IPS DF 6.9 (cell line): ENCODE data around the gene PDE4D.

Experiments used
- DNase-seq: peaks from one replicate; pipeline ENCODE4 v3.0.0-alpha.2; 2013; ENCODE audit warnings: low read depth, low spot score
- H3K27ac ChIP-seq: one replicate; pipeline ENCODE4 v1.5.1; 2013; ENCODE audit warnings: low read length, control low read depth
- H3K27me3 ChIP-seq: 2 replicates; pipeline ENCODE4 v1.6.1; 2013; ENCODE audit warnings: mild to moderate bottlenecking, low read length; ENCODE audit not compliant: control insufficient read depth, insufficient read depth
- H3K36me3 ChIP-seq: 2 replicates; pipeline ENCODE4 v1.6.1; 2013; ENCODE audit warnings: low read length; ENCODE audit not compliant: control insufficient read depth, insufficient read depth
- H3K4me1 ChIP-seq: 2 replicates; pipeline ENCODE4 v1.6.1; 2013; ENCODE audit warnings: low read length; ENCODE audit not compliant: control insufficient read depth, insufficient read depth
- H3K4me3 ChIP-seq: 2 replicates; pipeline ENCODE4 v1.5.1; 2013; ENCODE audit warnings: mild to moderate bottlenecking, low read length
- H3K9me3 ChIP-seq: 2 replicates; pipeline ENCODE4 v1.6.1; 2013; ENCODE audit warnings: low read length, inconsistent platforms; ENCODE audit not compliant: control insufficient read depth, insufficient read depth
- WGBS: extraction: QIAGEN DNeasy Blood & Tissue Kit; methylation state at CpG from one replicate; pipeline ENCODE4 v1.1.7; 2013; ENCODE audit warnings: mixed read lengths, missing lambda C conversion rate; ENCODE audit not compliant: insufficient read length, insufficient coverage; 5-methylcytosine and 5-hydroxymethylcytosine counted together

The PDE4D gene

DNA sequence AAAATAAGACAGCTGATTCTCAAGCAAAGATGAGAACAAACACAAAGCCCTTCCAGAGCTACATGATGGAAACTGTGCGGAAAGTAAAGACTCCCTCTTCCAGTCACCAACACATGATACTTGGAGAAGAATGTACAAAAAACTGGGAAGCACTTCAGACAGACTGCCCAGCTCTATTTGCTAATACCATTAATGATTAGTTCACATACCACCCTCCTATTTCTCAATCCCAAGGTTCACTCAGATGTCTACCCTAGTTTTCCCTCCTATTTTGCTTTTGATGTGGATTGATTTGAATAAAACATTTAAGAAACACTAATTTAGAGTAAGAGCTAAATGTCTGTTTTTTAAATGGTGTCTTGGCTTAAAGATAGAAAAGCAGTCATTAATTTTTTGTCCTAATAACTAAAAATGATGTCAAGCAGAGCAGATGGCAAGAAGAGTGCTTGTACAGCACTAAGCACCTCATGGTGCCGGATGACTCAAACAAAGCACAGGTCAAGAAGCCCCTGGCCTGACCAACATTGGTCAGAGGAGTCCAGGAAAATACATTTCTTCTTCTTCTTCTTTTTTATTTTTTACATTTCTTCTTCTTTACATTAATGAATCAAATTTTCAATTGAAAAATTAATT lies 639.4 kb downstream of the PDE4D start:
- Histone ChIP-seq H3K4me3 (no peak overlapping the region), H3K27me3 (no peaks in the 10 kb centered on the region), H3K36me3 (no peaks in the 10 kb centered on the region), H3K9me3 (no peaks in the 10 kb centered on the region), H3K27ac (no peak overlapping the region), H3K4me1 (no peaks in the 10 kb centered on the region)
- DNase-seq: no peak
- WGBS: no CpG with 5 or more reads among the region's 2 CpGs

DNA sequence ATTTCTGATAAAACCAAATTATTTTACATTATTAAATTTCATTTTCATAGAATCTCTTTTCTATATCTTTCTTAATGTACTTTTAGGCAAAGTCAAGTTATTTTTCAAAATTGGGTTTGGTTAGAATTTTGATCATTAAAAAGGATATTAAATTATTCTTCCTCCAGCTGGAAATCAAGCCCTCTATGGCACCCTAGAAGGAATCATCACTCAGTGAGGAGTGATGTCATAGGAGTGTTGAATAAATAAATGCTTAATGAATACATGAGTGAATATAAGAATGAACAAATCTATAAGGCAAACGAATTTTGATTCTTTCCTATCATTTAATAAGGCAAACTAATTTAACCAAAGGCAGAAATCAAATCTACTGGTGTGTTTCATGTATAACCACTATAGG lies 639.9 kb downstream of the PDE4D start:
- no peak overlapping the region for H3K27ac ChIP-seq
- no peak for DNase-seq
- no peaks in the 10 kb centered on the region for H3K36me3 ChIP-seq
- H3K27me3 ChIP-seq: no peaks in the 10 kb centered on the region
- H3K4me1 ChIP-seq: no peaks in the 10 kb centered on the region
- no peaks in the 10 kb centered on the region for H3K9me3 ChIP-seq
- H3K4me3 ChIP-seq: no peak overlapping the region
- WGBS: no CpG with 5 or more reads among the region's 1 CpG

DNA sequence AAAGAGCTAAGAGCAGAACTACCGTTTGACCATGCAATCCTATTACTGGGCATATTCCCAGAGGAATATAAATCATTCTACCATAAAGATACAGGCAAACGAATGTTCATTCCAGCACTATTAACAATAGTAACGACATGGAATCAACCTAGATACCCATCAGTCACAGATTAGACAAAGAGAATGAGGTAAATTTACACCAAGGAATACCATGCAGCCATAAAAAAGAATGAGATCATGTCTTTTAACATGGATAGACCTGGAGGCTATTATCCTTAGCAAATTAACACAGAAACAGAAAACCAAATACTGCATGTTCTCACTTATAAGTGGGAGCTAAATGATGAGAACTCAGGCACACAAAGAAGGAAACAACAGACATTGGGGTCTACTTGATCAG lies 641.9 kb downstream of the PDE4D start:
- H3K27me3 ChIP-seq: no peaks in the 10 kb centered on the region
- no peaks in the 10 kb centered on the region for H3K4me1 ChIP-seq
- DNase-seq: no peak
- no peaks in the 10 kb centered on the region for H3K36me3 ChIP-seq
- no peaks in the 10 kb centered on the region for H3K9me3 ChIP-seq
- no peak overlapping the region for H3K4me3 ChIP-seq
- no CpG with 5 or more reads among the region's 3 CpGs for WGBS
- no peak overlapping the region for H3K27ac ChIP-seq

DNA sequence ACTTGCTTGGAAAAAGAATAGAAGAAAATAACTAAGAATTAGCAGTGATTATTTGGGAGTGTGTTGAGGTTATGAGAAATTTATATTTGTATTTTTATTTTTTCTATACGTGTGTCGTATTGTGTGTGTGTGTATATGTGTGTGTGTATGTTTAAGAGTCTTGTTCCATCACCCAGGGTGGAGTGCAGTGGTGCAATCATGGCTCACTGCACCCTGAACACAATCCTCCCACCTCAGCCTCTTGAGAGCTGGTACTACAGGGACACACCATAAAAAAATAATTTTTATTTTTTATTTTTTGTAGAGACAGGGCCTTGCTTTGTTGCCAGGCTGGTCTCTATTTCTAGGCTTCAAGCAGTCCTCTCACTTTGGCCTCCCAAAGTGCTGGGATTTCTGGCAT lies 643.8 kb downstream of the PDE4D start:
- WGBS: 100% methylated on average over 2 of the region's 2 CpGs
- no peaks in the 10 kb centered on the region for H3K27me3 ChIP-seq
- H3K4me3 ChIP-seq: no peak overlapping the region
- H3K36me3 ChIP-seq: no peaks in the 10 kb centered on the region
- no peaks in the 10 kb centered on the region for H3K9me3 ChIP-seq
- H3K27ac ChIP-seq: no peak overlapping the region
- DNase-seq: no peak
- no peaks in the 10 kb centered on the region for H3K4me1 ChIP-seq

DNA sequence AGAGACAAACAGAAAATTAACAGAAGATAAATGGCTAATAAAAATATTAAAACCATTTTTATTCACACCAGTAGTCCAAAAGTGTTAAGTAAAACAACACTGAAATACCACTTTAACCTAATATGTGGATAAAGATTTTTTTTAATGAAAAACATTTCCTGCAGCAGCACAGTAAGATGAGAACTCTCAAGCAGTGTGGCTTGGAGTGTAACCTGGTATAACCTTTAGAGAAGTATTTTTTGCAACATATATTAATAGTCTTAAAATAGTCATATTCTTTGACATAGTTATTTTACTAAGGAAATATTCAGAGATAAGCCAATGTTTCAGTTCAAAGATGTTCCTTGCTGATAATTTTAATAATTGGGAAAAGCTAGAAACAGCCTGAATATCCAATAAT lies 644.4 kb downstream of the PDE4D start:
- H3K4me3 ChIP-seq: no peak overlapping the region
- H3K27ac ChIP-seq: no peak overlapping the region
- H3K9me3 ChIP-seq: no peaks in the 10 kb centered on the region
- no peak for DNase-seq
- H3K4me1 ChIP-seq: no peaks in the 10 kb centered on the region
- H3K27me3 ChIP-seq: no peaks in the 10 kb centered on the region
- H3K36me3 ChIP-seq: no peaks in the 10 kb centered on the region

DNA sequence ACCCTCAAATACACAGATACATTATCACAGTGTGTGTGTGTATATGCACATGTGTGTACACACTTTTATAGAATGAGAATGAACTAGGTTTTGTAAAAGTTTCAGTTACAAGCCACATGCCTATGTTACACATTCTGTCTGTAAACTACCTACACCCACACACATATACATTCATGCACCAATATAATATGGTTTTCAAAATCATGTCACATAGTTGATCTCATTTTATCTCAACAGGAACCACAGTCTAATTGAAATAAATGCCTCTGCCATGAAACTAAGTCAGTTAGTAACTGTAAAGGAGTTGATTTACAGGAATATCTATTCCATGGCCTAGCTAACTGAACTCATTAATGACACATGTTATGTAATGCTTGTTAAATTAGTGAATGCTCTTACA lies 646.6 kb downstream of the PDE4D start:
- no peak for DNase-seq
- no peaks in the 10 kb centered on the region for H3K9me3 ChIP-seq
- no peaks in the 10 kb centered on the region for H3K4me1 ChIP-seq
- H3K27me3 ChIP-seq: no peaks in the 10 kb centered on the region
- H3K4me3 ChIP-seq: no peak overlapping the region
- H3K27ac ChIP-seq: no peak overlapping the region
- no peaks in the 10 kb centered on the region for H3K36me3 ChIP-seq

DNA sequence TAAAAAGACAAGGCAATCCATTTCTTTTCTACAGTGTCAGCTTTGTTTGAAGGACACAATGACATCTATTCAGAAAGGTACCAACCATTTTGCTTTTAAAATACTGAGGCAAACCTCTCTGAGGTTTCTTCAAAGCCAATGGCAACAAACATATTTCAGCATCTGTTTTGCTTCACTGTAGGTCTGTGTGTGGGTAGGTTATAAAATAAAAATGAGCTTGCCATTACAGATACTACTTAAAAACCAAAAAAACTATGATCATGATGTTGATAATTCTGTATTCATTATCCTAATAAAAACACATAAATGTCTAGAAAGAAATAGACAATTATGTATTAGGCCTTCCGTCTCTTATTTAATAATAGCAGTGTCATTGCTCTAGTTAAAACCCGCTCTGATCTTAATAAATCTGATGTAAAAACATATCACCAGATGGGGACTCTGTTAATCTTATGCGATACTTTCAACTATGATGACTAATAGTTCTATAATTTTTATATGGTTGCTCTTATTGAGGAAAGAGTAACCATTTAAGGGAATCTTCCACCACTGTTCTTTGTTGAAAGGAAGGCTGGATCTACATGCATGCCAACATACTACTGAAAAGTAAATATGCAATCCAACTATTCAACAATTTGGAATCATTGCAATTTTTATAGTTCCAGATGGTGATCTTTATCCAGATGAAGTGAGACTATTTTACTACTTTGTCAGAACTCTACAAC lies 647.2 kb downstream of the PDE4D start:
- no peak for DNase-seq
- H3K36me3 ChIP-seq: no peaks in the 10 kb centered on the region

DNA sequence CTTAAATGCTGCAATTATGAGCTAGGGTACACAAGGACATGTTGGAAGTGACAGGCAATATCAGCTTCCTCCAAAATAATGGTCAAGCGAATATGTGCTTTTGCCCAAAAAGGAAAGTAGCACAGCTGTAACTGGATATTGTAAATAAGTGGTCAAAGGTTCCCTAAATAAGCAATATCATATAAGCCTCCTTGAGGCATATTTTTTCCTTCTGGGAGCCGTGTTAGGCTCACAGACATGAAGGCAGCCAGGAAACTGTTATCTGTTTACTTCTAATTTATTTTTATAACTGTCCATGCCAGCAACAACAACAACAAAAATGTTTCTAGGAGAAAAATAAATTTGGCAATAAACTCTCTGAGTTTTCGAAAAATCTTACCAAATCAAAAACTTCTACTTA lies 648.3 kb downstream of the PDE4D start:
- H3K4me3 ChIP-seq: no peak overlapping the region
- whole genome bisulfite sequencing: no CpG with 5 or more reads among the region's 3 CpGs

More for the DNA sequence above, 647.2 kb downstream of the PDE4D start:
- no peaks in the 10 kb centered on the region for H3K27me3 ChIP-seq
- H3K9me3 ChIP-seq: no peaks in the 10 kb centered on the region
- H3K4me1 ChIP-seq: no peaks in the 10 kb centered on the region
- no peak overlapping the region for H3K4me3 ChIP-seq
- H3K27ac ChIP-seq: no peak overlapping the region
- WGBS: no CpG with 5 or more reads among the region's 3 CpGs

DNA sequence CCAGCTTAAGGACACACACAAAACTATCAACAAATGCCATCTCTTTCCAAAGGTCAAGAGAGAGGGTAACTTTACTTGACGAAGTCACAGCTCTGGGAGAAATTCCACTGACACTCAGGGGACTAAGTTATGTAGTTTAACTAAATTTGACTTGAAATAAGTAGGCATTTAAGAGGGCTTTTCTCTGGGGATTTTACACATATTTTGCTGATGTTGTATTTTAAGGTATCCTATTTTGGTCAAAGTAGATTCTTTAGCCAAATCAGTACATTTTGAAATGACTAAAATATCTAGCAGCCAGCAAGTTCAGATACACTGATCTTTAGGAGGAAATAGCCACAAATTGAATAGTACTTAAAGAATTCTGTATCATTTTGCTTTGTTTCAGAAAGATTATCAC lies 652.0 kb downstream of the PDE4D start:
- H3K4me1 ChIP-seq: no peaks in the 10 kb centered on the region
- no peak for DNase-seq
- H3K27me3 ChIP-seq: no peaks in the 10 kb centered on the region
- no peaks in the 10 kb centered on the region for H3K36me3 ChIP-seq
- no peaks in the 10 kb centered on the region for H3K9me3 ChIP-seq
- no peak overlapping the region for H3K27ac ChIP-seq
- no CpG with 5 or more reads among the region's 1 CpG for WGBS
- no peak overlapping the region for H3K4me3 ChIP-seq

More for the DNA sequence above, 648.3 kb downstream of the PDE4D start:
- H3K4me1 ChIP-seq: no peaks in the 10 kb centered on the region
- H3K27me3 ChIP-seq: no peaks in the 10 kb centered on the region
- H3K27ac ChIP-seq: no peak overlapping the region
- no peak for DNase-seq
- H3K9me3 ChIP-seq: no peaks in the 10 kb centered on the region
- no peaks in the 10 kb centered on the region for H3K36me3 ChIP-seq

DNA sequence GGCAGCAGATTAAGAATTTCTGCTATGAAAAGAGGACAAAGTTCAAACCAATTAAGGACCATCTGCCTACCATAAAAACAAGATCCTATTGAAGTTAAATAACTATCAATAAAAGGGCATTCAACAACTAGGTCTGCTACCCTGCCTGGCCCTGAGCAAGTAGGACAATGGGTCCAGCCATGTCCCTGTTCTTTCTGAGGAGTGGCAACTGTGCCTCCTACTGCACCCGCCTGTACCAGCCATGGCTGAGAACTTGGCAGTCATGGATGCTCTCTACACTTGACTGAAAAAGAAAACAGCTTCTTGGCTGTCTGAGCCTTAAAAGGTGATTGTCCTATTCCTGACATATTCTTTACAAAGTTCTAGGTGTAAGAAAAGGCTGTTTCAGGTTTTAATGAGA lies 652.4 kb downstream of the PDE4D start:
- Histone ChIP-seq H3K36me3 (no peaks in the 10 kb centered on the region), H3K4me3 (no peak overlapping the region), H3K27me3 (no peaks in the 10 kb centered on the region), H3K27ac (no peak overlapping the region), H3K4me1 (no peaks in the 10 kb centered on the region), H3K9me3 (no peaks in the 10 kb centered on the region)
- DNase-seq: no peak
- no CpG with 5 or more reads among the region's 1 CpG for WGBS
